GM18520 (cell line): Measurements from ENCODE around the gene GLDC.
"Not testable (repeated sequence)": the region's sequence is repeated elsewhere in the genome, so short reads cannot be mapped to it uniquely, and the experiment has no call there.

Experiments
- ATAC-seq: cut with Tn5 transposase; IDR thresholded peaks from one replicate; pipeline ENCODE4 v1.9.1; 2021; ENCODE audit not compliant: unreplicated experiment

GLDC gene

GRCh38 chr9:6622784-6623183, 22.7 kb downstream of the GLDC start:
- not testable (repeated sequence) for ATAC-seq

- no peak for ATAC-seq
Measured at GRCh38 chr9:6620796-6621195, 24.7 kb downstream of the GLDC start.

- ATAC-seq: no peak
Measured at GRCh38 chr9:6620353-6620752, 25.2 kb downstream of the GLDC start.

- ATAC-seq: no peak
Measured at GRCh38 chr9:6619909-6620308, 25.6 kb downstream of the GLDC start.

- ATAC-seq: no peak
Measured at GRCh38 chr9:6616951-6617602, 28.5 kb downstream of the GLDC start.

- no peak for ATAC-seq
Measured at GRCh38 chr9:6614489-6614888, 31.0 kb downstream of the GLDC start.

GRCh38 chr9:6611865-6612264, 33.7 kb downstream of the GLDC start:
- no peak for ATAC-seq

GRCh38 chr9:6610073-6610472, 35.5 kb downstream of the GLDC start:
- no peak for ATAC-seq

GRCh38 chr9:6609497-6610016, 36.0 kb downstream of the GLDC start:
- ATAC-seq: no peak

- ATAC-seq: peak; percentile 86
Measured at GRCh38 chr9:6605202-6605601, 40.3 kb downstream of the GLDC start.

- no peak for ATAC-seq
Measured at GRCh38 chr9:6600426-6600825, 45.1 kb downstream of the GLDC start.

- ATAC-seq: no peak
Measured at GRCh38 chr9:6600006-6600405, 45.5 kb downstream of the GLDC start.

- peak; percentile 90 for ATAC-seq
Measured at GRCh38 chr9:6598249-6598725, 47.2 kb downstream of the GLDC start.

- no peak for ATAC-seq
Measured at GRCh38 chr9:6592791-6593190, 52.7 kb downstream of the GLDC start.

- no peak for ATAC-seq
Measured at GRCh38 chr9:6592231-6592630, 53.3 kb downstream of the GLDC start.

GRCh38 chr9:6590772-6591384, 54.7 kb downstream of the GLDC start:
- no peak for ATAC-seq

- no peak for ATAC-seq
Measured at GRCh38 chr9:6590334-6590733, 55.2 kb downstream of the GLDC start.

- ATAC-seq: no peak
Measured at GRCh38 chr9:6584881-6585597, 60.5 kb downstream of the GLDC start.

- ATAC-seq: no peak
Measured at GRCh38 chr9:6581253-6581652, 64.3 kb downstream of the GLDC start.

- no peak for ATAC-seq
Measured at GRCh38 chr9:6579613-6580012, 65.9 kb downstream of the GLDC start.

- no peak for ATAC-seq
Measured at GRCh38 chr9:6576987-6577386, 68.5 kb downstream of the GLDC start.
